ENCODE data around the gene SIX1. TPM values are rescaled to one million over a fixed set of nuclear protein-coding genes. Genes with fewer than 3 reads are reported as not detected.

SIX1 gene
- total and polyA plus RNA-seq, 2 of the 13 experiments (the other 11 are each of a cell fraction or from before 2014, with no cell fraction given): 1.7 to 6.5 TPM

- TF ChIP-seq PRDM4 (CRISPR knock-in tag; IDR thresholded peaks at IDR 0.05; ENCODE audit: borderline replicate concordance): no peak
- TF ChIP-seq IKZF1 (IDR thresholded peaks at IDR 0.05): no peak
- TF ChIP-seq ZNF550 (CRISPR knock-in tag; IDR thresholded peaks at IDR 0.05; ENCODE audit: borderline replicate concordance): no peak
- no peak for TF ChIP-seq PRMT3 (CRISPR knock-in tag; IDR thresholded peaks at IDR 0.05; ENCODE audit: borderline replicate concordance, low read depth)
- TF ChIP-seq ZNF251 (CRISPR knock-in tag; IDR thresholded peaks at IDR 0.05): no peak
- no peak for TF ChIP-seq RBAK (CRISPR knock-in tag; IDR thresholded peaks at IDR 0.05)
- TF ChIP-seq ZNF33A (CRISPR knock-in tag; IDR thresholded peaks at IDR 0.05; ENCODE audit: borderline replicate concordance): no peak
- TF ChIP-seq MAFG (CRISPR knock-in tag; IDR thresholded peaks at IDR 0.05): no peak
- no peak for TF ChIP-seq ZNF432 (CRISPR knock-in tag; IDR thresholded peaks at IDR 0.05; ENCODE audit: borderline replicate concordance)
- TF ChIP-seq ZBTB1 (CRISPR knock-in tag; IDR thresholded peaks at IDR 0.05; ENCODE audit: borderline replicate concordance): no peak
- TF ChIP-seq ZHX1 (CRISPR knock-in tag; IDR thresholded peaks at IDR 0.05; ENCODE audit: low read depth): no peak
- no peak for TF ChIP-seq ZNF776 (CRISPR knock-in tag; IDR thresholded peaks at IDR 0.05)
- no peak for TF ChIP-seq MIER3 (CRISPR knock-in tag; IDR thresholded peaks at IDR 0.05; ENCODE audit: borderline replicate concordance)
- TF ChIP-seq PCBP2 (optimal IDR thresholded peaks at IDR 0.05; ENCODE audit: low read depth, low read length, poor library complexity, severe bottlenecking): no peak
- no peak for TF ChIP-seq THAP8 (CRISPR knock-in tag; IDR thresholded peaks at IDR 0.05; ENCODE audit: borderline replicate concordance)
- no peak for TF ChIP-seq CCDC6 (CRISPR knock-in tag; IDR thresholded peaks at IDR 0.05)
- TF ChIP-seq ASH2L (IDR thresholded peaks at IDR 0.05; ENCODE audit: insufficient read length, low read depth, low read length): no peak
- TF ChIP-seq SIN3A (IDR thresholded peaks at IDR 0.05; ENCODE audit: borderline replicate concordance, low read depth, low read length): no peak
Observed at GRCh38 chr14:60648249-60648933, 886 bp downstream of the SIX1 start (continued).
